Subcutaneous adipose tissue (tissue), 4 donors: ENCODE data around the gene CREBL2. TPM values are rescaled to one million over a fixed set of nuclear protein-coding genes. Genes with fewer than 3 reads are reported as not detected.

Source experiments
- CTCF ChIP-seq: fragments of 450-650 bp; IDR thresholded peaks from one replicate; pipeline ENCODE4 v1.5.1; 2016; ENCODE audit warnings: low read depth, mild to moderate bottlenecking, control low read depth, antibody characterized with exemption, moderate library complexity
- total RNA-seq, 4 donors: library from RNA; depleted of rRNA; stranded (reverse); fragments of >200 nt; gene quantifications; one replicate each; pipeline ENCODE4 v1.1.0, GENCODE V29; 2016

CREBL2 gene
- total RNA-seq, 4 donors from 2014 or later: 73.8 to 113 (median 99.4) TPM

DNA sequence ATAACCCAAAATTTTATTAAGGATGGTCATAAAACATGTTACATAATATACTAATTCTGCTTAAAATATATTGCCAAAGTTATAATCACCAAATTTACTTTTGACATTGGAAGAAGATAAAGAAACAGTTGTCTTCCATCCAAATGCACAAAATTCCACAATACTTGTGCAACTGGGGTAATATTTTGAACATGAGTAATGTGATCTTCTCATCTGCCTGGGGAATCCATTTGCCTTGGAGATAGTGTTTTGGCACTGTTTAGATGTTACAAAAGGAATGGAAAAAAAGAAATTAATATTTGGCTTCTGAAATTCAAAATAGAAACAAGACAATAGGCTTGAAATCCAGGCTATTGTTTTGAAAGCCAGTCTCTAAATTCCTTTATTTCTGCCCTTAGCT is 75.2 kb downstream of the CREBL2 start:
- no peak for TF ChIP-seq CTCF

DNA sequence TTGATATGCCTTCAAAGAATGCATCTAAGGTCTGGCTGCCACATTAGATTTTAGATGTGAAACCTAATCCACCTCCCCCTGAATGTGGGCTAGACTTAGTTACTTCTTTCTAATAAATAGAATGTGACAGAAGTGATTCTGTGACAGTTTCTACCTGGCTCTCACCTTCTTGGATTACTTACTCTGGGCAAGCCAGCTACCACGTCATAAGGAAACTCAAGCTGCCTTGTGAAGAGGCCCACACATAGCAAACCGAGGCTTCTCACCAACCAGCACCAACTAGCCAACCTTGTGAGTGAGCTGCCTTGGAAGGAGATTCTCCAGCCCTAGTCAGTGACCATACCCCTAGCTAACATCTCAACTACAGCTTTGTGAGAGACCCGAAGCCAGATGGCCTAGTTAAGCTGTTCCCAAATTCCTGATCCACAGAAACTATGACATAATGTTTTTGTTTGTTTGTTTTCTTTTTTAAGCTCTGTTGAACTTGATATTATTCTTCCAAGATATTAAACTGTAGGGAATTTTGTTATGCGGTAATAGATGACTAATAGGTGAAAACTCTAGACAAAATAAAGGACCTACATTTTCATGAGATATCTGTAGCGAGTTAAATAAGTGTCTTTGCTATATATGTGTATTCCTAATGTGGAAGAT is 78.1 kb downstream of the CREBL2 start:
- TF ChIP-seq CTCF: no peak

DNA sequence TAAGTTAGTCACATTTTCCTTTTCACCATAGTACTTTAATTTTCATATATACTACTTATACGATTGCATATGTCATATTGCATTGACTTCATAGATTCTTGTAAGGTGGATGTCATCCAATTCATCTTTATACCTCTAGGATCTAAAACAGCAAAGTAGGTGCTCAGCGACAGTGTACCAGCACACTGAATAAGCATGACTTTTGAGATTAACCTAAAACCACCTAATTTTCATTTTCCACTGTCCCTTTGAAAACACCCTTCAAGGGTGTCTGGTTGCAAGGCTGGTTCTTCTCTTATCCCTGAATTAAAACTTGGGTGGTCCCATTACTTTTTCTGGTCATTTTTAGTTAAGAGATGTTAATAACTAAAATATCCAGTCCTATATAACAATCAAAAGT is 79.9 kb downstream of the CREBL2 start:
- no peak for TF ChIP-seq CTCF

GRCh38 chr12:12693111-12693671 is 81.5 kb downstream of the CREBL2 start:
- no peak for TF ChIP-seq CTCF

Other genes starting within 250 kb of the CREBL2 start
- 10 to 100 TPM in 3 of 4 donors, 1 to 10 TPM in 1; 7.5 to 21.4 (median 14.6) TPM for gene DUSP16, start 49.0 kb upstream of the CREBL2 start, total RNA-seq
- not detected for gene GPR19, start 84.3 kb downstream of the CREBL2 start, total RNA-seq
- 10 to 100 TPM; 45.3 to 76.0 (median 64.9) TPM for gene CDKN1B, start 105.5 kb downstream of the CREBL2 start, total RNA-seq
- 100 to 1,000 TPM in 3 of 4 donors, 10 to 100 TPM in 1; 57.3 to 281 (median 206) TPM for gene APOLD1, start 173.8 kb downstream of the CREBL2 start, total RNA-seq
- gene DDX47, start 201.5 kb downstream of the CREBL2 start, total RNA-seq: 10 to 100 TPM; 32.6 to 70.9 (median 36.5) TPM